Muscle layer of duodenum (tissue), 2 donors: ENCODE measurements around the gene ARAP1.

Source experiments
- H3K27ac ChIP-seq: one replicate; pipeline ENCODE4 v1.7.0; 2013; ENCODE audit warnings: mild to moderate bottlenecking, low read length
- H3K27me3 ChIP-seq: one replicate; pipeline ENCODE4 v1.7.0; 2013; ENCODE audit warnings: low read depth, mild to moderate bottlenecking, control low read depth, low read length
- H3K36me3 ChIP-seq, 2 donors: one replicate each; pipeline ENCODE4 v1.7.0; 2013; ENCODE audit warnings: low read length in 2 of 2, control low read depth in 1 of 2, mild to moderate bottlenecking in 1 of 2; ENCODE audit not compliant: insufficient read depth in 2 of 2, control insufficient read depth in 1 of 2
- H3K4me1 ChIP-seq, 2 donors: one replicate each; pipeline ENCODE4 v1.7.0; 2013; ENCODE audit warnings: low read length in 2 of 2, mild to moderate bottlenecking in 2 of 2, control low read depth in 1 of 2, moderate library complexity in 1 of 2; ENCODE audit not compliant: insufficient read depth in 2 of 2, control insufficient read depth in 1 of 2
- H3K4me3 ChIP-seq, 2 donors: one replicate each; pipeline ENCODE4 v1.7.0; 2013; ENCODE audit warnings: low read length in 2 of 2, low read depth in 1 of 2, mild to moderate bottlenecking in 1 of 2
- H3K9me3 ChIP-seq, 2 donors: one replicate each; pipeline ENCODE4 v1.7.0; 2013; ENCODE audit warnings: low read length in 2 of 2, control low read depth in 1 of 2, mild to moderate bottlenecking in 1 of 2; ENCODE audit not compliant: control insufficient read depth in 1 of 2
- donor health status: healthy.

ARAP1 gene

DNA sequence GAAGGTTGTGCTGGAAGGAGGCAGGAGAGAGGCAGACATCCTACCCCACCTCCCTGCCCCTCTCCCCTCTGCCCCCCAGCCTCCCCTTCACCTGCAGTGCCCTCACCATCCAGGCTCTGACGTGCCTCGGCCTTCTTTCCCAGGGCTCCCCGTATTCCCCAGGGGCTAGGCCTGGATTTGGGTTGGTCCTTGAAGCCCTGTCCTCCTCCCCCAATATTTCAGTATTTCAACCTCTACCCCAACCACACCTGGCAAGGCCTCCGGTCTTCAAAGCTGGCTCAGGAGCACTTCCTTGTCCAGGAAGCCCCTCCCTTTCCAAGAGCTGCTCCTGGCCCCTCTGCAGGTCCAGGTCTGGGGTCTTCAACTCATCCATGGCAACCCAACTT lies 69.4 kb downstream of the ARAP1 start:
- Histone ChIP-seq H3K4me3 (no peak overlapping the region), H3K4me1 (peaks cover 0 to 26% of the 10 kb centered on the region in 2 donors), H3K27ac (no peak overlapping the region), H3K27me3 (peaks cover 9% of the 10 kb centered on the region), H3K36me3 (peaks cover 19 to 25% of the 10 kb centered on the region in 2 donors), H3K9me3 (no peaks in the 10 kb centered on the region)

DNA sequence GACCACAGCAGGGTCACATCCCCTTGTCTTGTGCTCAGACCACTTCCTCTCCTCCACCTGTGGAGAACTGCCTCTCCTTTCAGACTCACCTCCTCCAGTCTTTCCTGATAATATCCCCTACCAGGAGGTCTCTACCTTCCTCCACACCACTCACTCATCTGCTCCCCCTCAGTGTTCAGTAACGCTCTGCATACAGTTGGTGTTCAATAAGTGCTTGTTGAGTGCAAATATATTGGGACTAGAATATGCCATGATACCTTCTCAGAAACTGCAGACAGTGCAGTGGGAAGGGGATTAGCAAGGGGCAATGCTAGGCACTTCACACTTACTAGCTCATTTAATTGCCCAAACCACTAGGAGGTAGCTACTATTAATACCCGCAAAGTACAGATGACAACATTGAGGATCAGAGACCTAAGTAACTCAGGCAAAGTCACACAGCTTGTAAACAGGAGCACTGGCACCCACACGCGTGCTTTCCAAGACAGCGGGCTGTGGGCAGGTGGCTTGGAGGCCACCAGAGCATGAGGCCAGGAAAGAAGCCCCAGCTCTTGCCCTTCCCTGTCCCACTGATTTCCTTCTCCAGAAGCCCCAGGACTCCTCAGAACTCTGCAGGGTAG lies 69.9 kb downstream of the ARAP1 start:
- Histone ChIP-seq H3K36me3 (peaks cover 14 to 20% of the 10 kb centered on the region in 2 donors), H3K4me3 (no peak overlapping the region), H3K4me1 (peaks cover 0 to 26% of the 10 kb centered on the region in 2 donors), H3K9me3 (no peaks in the 10 kb centered on the region), H3K27ac (no peak overlapping the region), H3K27me3 (peaks cover 11% of the 10 kb centered on the region)

DNA sequence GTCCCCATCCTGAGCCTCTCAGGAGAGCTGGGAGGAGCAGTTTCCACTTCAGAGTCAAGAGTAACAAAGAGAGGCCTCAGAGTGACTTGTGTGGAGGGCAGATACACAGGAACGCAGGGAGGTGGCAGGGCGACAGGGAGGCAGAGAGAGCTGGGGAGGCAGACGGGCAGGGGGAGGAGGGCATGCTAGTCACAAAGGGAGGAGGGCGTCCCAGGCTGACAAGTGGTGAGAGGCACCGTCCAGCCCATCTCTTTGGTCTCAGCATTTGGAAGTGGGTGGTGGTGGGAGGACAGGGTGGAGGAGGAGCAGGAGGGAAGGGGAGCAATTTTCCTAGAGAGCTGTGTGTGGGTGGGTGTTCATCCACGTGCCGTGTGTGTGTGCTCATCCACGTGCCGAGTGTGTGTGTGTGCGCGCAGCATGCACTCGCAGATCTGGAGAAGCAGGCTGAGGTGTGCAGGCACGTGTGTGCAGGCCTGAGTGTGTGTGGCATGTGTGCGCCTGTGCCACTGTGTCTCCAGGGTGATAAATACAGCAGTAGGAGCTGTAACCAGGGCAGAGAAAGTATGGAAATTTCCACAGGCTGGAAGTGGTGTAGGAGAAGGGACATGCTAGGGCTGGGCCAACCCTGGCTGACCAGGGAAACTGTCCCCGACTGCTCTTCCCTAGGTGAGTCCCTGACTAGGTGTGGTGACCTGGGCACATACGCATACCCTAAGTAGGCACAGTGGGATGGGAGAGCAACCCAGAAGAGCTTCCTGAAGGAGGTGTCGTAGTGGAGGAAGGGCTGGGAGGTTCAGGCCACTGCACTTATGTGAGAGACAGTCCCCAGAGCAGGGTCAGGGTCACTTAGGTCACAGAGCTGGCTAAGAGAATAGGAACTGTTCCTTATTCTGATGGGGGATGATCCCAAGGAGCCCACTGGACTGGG lies 70.7 kb downstream of the ARAP1 start:
- H3K27ac ChIP-seq: no peak overlapping the region
- H3K27me3 ChIP-seq: peaks cover 13% of the 10 kb centered on the region
- H3K36me3 ChIP-seq: peaks cover 7 to 14% of the 10 kb centered on the region in 2 donors
- peaks cover 0 to 26% of the 10 kb centered on the region in 2 donors for H3K4me1 ChIP-seq
- H3K9me3 ChIP-seq: no peaks in the 10 kb centered on the region
- no peak overlapping the region for H3K4me3 ChIP-seq

DNA sequence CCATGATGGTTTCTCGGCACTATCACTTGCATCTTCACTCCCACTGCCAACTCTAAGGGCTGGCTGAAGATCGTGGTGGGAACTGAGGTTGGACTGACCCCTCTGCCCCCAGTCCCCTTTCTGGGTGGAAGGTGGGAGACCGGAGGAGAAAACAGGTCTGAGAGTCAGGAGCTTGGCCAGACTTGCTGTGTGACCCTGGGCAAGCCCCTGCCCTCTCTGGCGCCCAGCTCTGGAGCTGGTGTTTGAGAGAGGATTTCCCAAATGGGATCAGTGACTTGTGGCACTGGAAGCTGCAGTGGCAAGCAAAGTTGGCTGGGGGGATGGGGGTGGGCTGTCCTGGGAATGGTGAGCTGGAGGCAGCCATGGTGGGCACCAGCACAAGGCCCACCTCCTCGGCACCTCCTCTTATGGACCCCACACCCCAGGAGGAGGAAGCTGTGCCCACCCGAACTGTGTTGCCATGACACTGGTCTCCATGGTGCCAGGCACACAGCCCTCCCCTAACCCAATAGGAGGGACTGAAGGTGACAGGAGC lies 71.5 kb downstream of the ARAP1 start:
- H3K4me1 ChIP-seq: peaks cover 0 to 25% of the 10 kb centered on the region in 2 donors
- H3K27ac ChIP-seq: no peak overlapping the region
- peaks cover 7 to 8% of the 10 kb centered on the region in 2 donors for H3K36me3 ChIP-seq
- H3K4me3 ChIP-seq: no peak overlapping the region
- H3K9me3 ChIP-seq: no peaks in the 10 kb centered on the region
- peaks cover 15% of the 10 kb centered on the region for H3K27me3 ChIP-seq

DNA sequence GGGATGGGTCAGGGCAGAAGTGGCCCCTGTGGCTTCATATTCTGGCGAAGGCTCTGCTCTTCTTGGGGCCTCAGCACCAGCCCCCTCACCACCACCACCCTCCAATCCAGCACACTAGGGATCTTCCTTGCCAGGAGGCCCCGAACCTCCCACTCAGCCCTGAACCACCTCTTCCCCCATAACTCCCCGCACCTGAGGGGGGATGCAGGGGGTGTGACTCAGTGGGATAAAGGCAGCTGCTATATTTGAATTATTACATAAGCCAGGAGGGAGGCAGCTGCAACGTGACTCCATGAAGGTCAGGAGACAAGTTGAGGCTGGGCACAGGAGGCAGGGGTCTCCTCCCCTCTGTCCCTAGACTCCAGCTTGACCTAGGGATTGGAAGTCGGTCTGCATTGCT lies 72.3 kb downstream of the ARAP1 start:
- Histone ChIP-seq H3K27ac (no peak overlapping the region), H3K27me3 (peaks cover 24% of the 10 kb centered on the region), H3K9me3 (no peaks in the 10 kb centered on the region), H3K4me1 (peaks cover 0 to 17% of the 10 kb centered on the region in 2 donors), H3K36me3 (peaks cover 0 to 7% of the 10 kb centered on the region in 2 donors), H3K4me3 (no peak overlapping the region)

DNA sequence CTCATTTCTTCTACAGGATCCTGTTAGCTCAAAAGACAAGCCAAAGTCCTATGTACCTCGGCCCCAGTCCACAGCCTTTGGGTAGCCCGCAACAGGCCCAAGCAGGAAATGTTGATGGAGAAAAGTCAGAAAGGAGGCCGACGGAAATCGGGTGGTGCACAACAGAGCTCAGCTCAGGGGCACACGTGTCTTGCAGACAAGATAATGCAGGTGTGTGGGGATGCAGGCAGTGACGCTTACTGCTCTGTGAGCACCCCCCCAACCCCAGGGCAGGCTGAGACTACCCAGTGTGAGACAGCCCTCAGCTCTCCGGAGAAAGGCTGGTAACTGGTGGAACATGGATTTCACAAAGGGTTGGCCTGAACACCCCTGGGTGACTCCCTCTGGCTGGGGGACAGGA lies 73.7 kb downstream of the ARAP1 start:
- H3K27me3 ChIP-seq: peaks cover 36% of the 10 kb centered on the region
- H3K9me3 ChIP-seq: no peaks in the 10 kb centered on the region
- no peak overlapping the region for H3K4me3 ChIP-seq
- no peak overlapping the region for H3K27ac ChIP-seq
- peaks cover 0 to 9% of the 10 kb centered on the region in 2 donors for H3K4me1 ChIP-seq
- peaks cover 0 to 5% of the 10 kb centered on the region in 2 donors for H3K36me3 ChIP-seq

DNA sequence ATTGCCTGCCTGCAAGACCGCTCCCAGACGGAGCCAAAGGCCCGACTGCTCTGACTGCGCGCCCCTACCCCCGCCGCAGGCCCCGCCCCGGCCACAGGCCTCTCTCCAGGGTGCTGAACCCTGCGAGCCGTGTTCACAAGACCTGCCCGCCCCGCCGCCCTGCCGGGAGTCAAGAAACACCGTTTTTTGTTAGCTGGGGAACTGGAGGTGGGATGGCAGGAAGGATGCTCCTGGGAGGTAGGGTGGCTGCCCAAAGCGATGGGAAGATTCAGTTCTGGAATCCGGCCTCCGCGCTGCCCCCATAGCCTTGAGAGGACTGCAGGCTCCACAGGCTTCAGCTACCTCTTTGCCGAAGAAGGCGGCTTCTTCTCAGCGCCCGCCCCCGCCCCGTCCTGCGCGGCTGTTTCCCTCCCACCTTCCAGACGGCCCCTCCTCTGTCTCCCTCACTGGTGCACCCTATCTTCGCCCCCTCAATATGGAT lies 75.3 kb downstream of the ARAP1 start:
- Histone ChIP-seq H3K36me3 (no peaks in the 10 kb centered on the region), H3K27ac (no peak overlapping the region), H3K4me3 (no peak overlapping the region), H3K4me1 (peaks cover 0 to 9% of the 10 kb centered on the region in 2 donors), H3K9me3 (no peaks in the 10 kb centered on the region), H3K27me3 (peaks cover 50% of the 10 kb centered on the region)

DNA sequence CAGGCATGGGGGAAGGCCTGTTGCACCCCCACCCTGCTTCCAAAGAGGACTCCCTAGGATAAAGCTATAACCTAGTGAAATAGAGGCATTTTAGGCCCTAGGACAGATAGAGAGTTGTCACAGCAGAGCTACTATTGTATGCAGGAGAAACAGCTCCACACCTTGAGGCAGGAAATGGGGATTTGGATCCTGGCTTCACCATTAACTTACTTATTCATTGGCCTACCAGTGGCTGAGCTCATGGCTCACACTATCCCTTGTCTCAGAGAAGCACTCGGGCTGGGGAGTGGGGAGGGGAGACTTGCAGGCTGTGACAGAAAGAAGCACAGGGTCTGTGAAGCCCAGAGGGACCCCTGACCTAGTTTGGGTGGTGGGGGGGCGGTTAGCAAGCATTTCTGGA lies 77.0 kb downstream of the ARAP1 start:
- Histone ChIP-seq H3K9me3 (no peaks in the 10 kb centered on the region), H3K4me3 (no peak overlapping the region), H3K36me3 (no peaks in the 10 kb centered on the region), H3K4me1 (no peaks in the 10 kb centered on the region), H3K27ac (no peak overlapping the region), H3K27me3 (peaks cover 47% of the 10 kb centered on the region)

DNA sequence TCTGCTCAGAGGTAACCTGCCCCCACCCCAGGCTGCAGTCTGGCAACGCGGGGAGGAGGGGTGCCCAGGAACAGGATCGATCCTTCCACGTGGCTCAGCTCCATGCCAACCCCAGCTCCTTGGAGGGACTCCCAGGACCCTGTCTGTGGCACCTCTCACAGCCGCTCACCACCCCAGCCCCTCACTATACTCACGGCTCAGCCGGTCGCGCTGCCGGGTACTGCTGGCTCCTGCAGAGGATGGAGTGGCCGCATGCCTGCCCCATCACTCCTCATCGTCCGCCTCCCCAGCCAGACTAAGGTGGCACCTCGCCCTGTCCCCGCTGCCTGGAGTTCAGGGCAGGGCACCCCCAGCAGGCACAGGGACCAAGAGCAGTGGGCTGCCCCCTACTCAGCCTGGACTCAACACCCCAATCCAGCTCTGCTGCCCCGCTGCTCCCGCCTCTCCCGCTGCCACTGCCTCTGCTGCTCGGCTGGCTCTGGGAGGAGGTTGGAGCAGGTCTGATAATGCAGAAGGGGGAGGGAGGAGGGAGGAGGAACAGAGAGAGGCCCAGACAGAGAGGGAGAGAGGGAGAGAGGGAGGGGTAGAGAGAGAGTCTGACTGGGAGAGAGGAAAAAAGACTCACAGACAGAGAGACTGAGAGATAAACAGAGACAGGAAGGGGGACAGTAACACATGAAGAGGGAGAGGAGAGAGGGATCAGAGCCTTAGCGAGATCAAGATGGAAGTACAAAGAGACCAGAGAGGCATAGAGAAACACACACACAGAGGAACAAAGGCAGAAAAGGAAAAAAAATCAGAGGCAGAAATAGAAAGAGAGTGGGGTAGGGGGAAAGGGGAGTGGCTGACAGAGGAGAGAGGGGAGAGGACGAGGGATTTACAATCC lies 78.0 kb downstream of the ARAP1 start, which contains the start of gene PDE2A:
PDE2A (minus strand) TSS at position 480 of the 886 bp plus-strand sequence; CDS start at position 265, 215 bp downstream.
- Histone ChIP-seq H3K4me1 (no peaks in the 10 kb centered on the region), H3K4me3 (no peak within 1 kb of the TSS), H3K9me3 (no peaks in the 10 kb centered on the region), H3K27me3 (peaks cover 41% of the 10 kb centered on the region), H3K27ac (no peak within 1 kb of the TSS), H3K36me3 (no peaks in the 10 kb centered on the region)

DNA sequence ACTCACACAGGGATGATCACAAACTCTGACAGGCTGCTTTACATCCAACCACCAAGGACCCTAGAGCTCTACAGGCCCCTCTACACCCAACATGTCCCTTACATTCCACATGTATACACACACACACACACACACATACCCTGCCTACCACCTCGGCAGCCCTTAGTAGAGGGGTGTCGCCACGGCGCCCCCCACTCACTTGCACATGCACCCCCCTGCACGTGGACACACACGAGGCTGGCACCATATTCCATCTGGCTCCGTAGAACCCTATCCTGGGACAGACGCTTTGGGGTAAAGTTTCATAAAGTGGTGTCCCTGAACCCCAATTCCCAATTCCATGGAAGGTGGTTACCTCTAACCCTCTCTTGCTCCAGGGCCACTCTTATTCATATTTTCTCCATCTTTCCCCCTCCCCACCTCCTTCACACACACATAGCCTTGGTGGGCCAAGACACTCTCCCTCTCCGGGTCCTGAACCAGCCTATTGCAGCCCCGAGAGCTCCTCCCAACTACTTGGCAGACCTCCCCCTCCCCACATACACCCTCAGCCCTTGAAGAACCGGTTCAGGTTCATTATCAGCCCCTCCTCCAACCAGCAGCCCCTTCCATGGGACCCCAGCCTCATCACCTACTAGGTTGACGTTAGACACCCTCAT lies 78.8 kb downstream of the ARAP1 start:
- peaks cover 41% of the 10 kb centered on the region for H3K27me3 ChIP-seq
- no peak overlapping the region for H3K4me3 ChIP-seq
- H3K36me3 ChIP-seq: no peaks in the 10 kb centered on the region
- H3K9me3 ChIP-seq: no peaks in the 10 kb centered on the region
- H3K4me1 ChIP-seq: no peaks in the 10 kb centered on the region
- H3K27ac ChIP-seq: no peak overlapping the region
